ENCODE results near the gene TYW5.
A peak's percentile ranks its signal among the peaks of the same experiment; 100 is the strongest.

- no peak for TF ChIP-seq CTCF (IDR thresholded peaks at IDR 0.05)
- no peak for TF ChIP-seq EZH2phosphoT487 (IDR thresholded peaks at IDR 0.05; ENCODE audit: borderline replicate concordance, low read depth)
- peak in 1 of 2 experiments; percentile 31; a peak in 2 of 4 replicates for TF ChIP-seq EP300 (IDR thresholded peaks at IDR 0.05; ENCODE audit: borderline replicate concordance in 1 of 2, low read depth in 1 of 2, low read length in 1 of 2)
- TF ChIP-seq MAX (IDR thresholded peaks at IDR 0.05; ENCODE audit: low read depth): peak; percentile 74
- no peak for TF ChIP-seq USF1 (IDR thresholded peaks at IDR 0.05; ENCODE audit: borderline replicate concordance, low read depth)
- no peak for TF ChIP-seq REST (IDR thresholded peaks at IDR 0.05; ENCODE audit: low read depth, low read length)
- TF ChIP-seq GATA2 (CRISPR knock-in tag; IDR thresholded peaks at IDR 0.05): no peak
- peak; percentile 68; the same call in 1 of the 2 replicates for TF ChIP-seq FOXM1 (IDR thresholded peaks at IDR 0.05; ENCODE audit: low read depth)
- TF ChIP-seq CHD2 (IDR thresholded peaks at IDR 0.05; ENCODE audit: low read length, partially characterized antibody): peak; percentile 59
- no peak for TF ChIP-seq ZBTB33 (IDR thresholded peaks at IDR 0.05; ENCODE audit: borderline replicate concordance, low read depth)
Measured at GRCh38 chr2:199911052-199911876, 44.0 kb downstream of the TYW5 start, which contains the start of gene C2orf69.
